Thymus (tissue), 11 donors: ENCODE measurements around the gene MYO18A. TPM values are rescaled to one million over a fixed set of nuclear protein-coding genes. Genes with fewer than 3 reads are reported as not detected.

Source experiments
- DNase-seq, 9 donors: peaks; one replicate each; pipeline ENCODE4 v3.0.0-alpha.2; 2013; ENCODE audit warnings: low spot score in 9 of 9, low read depth in 6 of 9, missing footprints in 1 of 9
- H3K27ac ChIP-seq, 2 donors: one replicate each; pipeline ENCODE4 v1.5.1; 2013; ENCODE audit warnings: control low read depth in 1 of 2, low read depth in 1 of 2, low read length in 1 of 2, mild to moderate bottlenecking in 1 of 2, moderate library complexity in 1 of 2
- H3K27me3 ChIP-seq, 2 donors: one replicate each; pipeline ENCODE4 v1.5.1; 2013; ENCODE audit warnings: low read length in 1 of 2; ENCODE audit not compliant: control insufficient read depth in 2 of 2, insufficient read depth in 1 of 2
- H3K36me3 ChIP-seq, 2 donors: one replicate each; pipeline ENCODE4 v1.5.1; 2013; ENCODE audit warnings: low read length in 1 of 2, mild to moderate bottlenecking in 1 of 2, moderate library complexity in 1 of 2; ENCODE audit not compliant: control insufficient read depth in 2 of 2, insufficient read depth in 2 of 2
- H3K4me1 ChIP-seq, 2 donors: one replicate each; pipeline ENCODE4 v1.5.1; 2013; ENCODE audit warnings: low read length in 2 of 2; ENCODE audit not compliant: control insufficient read depth in 2 of 2, insufficient read depth in 2 of 2
- H3K4me3 ChIP-seq, 2 donors: one replicate each; pipeline ENCODE4 v1.5.1; 2013; ENCODE audit warnings: low read length in 2 of 2, control low read depth in 1 of 2, mild to moderate bottlenecking in 1 of 2
- H3K9me3 ChIP-seq, 2 donors: one replicate each; pipeline ENCODE4 v1.5.1; 2013; ENCODE audit warnings: low read length in 1 of 2, mild to moderate bottlenecking in 1 of 2; ENCODE audit not compliant: control insufficient read depth in 2 of 2, insufficient read depth in 1 of 2
- WGBS: extraction: QIAGEN DNeasy Blood & Tissue Kit; methylation state at CpG from one replicate; pipeline ENCODE4 v1.1.7; 2013; 5-methylcytosine and 5-hydroxymethylcytosine counted together
- polyA plus RNA-seq: library from polyadenylated mRNA; stranded (reverse); fragments of 200-250 nt; gene quantifications from one replicate; pipeline ENCODE4 v1.2.3, GENCODE V29; 2013
- total RNA-seq: library from RNA; stranded (reverse); fragments of 120-200 nt; gene quantifications from one replicate; pipeline ENCODE4 v1.2.4, GENCODE V29; 2013
- donor health status: healthy.

The MYO18A gene
- total and polyA plus RNA-seq, 2 donors: 31.1 to 52.8 TPM

- Histone ChIP-seq H3K9me3 (no peaks in the 10 kb centered on the region), H3K4me3 (no peak overlapping the region), H3K27me3 (peaks cover 0 to 11% of the 10 kb centered on the region in 2 donors), H3K27ac (no peak overlapping the region), H3K36me3 (no peaks in the 10 kb centered on the region), H3K4me1 (peaks cover 0 to 19% of the 10 kb centered on the region in 2 donors)
- 96% methylated on average over 5 of the region's 5 CpGs for WGBS
- no peak for DNase-seq
Measured at GRCh38 chr17:29046473-29046839, 133.7 kb downstream of the MYO18A start.

DNA sequence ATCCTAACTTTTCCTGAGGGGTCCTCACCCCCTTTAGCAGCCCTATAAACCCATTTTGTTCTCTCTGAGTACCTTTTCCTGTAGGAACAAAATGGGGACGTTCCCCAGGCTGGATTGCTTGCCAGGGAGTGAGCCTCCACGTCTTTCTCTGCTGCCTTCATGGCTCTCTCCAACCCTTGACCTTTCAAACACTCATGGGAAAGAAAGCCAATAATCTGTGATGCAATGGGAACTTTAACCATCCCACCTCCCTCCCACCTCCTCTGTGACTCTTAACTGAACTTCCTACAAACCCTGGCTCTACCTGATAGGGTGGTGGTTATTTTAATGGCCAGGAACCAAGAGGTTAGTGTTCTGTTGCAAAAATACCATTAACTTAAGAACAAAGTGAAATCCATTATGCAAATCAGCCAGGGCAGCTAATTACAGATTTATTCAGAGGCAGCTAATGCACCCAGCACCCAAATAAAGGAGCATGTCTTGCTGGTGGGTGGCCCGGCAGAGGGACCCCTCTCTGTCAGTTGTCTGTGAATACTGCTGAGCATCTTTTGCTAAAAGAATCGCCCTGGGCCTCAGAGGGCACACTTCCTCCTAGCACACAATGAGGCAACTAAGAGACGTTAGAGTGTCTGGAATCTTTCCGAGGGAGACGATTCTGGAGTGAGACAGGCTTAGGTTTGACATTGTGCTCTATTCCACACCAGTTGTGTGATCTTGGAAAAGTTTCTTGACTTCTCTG, 134.3 kb downstream of the MYO18A start:
- Histone ChIP-seq H3K4me3 (no peak overlapping the region), H3K36me3 (no peaks in the 10 kb centered on the region), H3K4me1 (peaks cover 0 to 19% of the 10 kb centered on the region in 2 donors), H3K9me3 (no peaks in the 10 kb centered on the region), H3K27me3 (peaks cover 0 to 11% of the 10 kb centered on the region in 2 donors), H3K27ac (no peak overlapping the region)
- WGBS: 89% methylated on average over 7 of the region's 7 CpGs
- no peak for DNase-seq

- Histone ChIP-seq H3K9me3 (no peaks in the 10 kb centered on the region), H3K27ac (no peak overlapping the region), H3K36me3 (no peaks in the 10 kb centered on the region), H3K27me3 (peaks cover 0 to 13% of the 10 kb centered on the region in 2 donors), H3K4me3 (no peak overlapping the region), H3K4me1 (peaks cover 0 to 19% of the 10 kb centered on the region in 2 donors)
- 95% methylated on average over 4 of the region's 4 CpGs for WGBS
- DNase-seq: no peak
Measured at GRCh38 chr17:29045026-29045425, 135.2 kb downstream of the MYO18A start.

DNA sequence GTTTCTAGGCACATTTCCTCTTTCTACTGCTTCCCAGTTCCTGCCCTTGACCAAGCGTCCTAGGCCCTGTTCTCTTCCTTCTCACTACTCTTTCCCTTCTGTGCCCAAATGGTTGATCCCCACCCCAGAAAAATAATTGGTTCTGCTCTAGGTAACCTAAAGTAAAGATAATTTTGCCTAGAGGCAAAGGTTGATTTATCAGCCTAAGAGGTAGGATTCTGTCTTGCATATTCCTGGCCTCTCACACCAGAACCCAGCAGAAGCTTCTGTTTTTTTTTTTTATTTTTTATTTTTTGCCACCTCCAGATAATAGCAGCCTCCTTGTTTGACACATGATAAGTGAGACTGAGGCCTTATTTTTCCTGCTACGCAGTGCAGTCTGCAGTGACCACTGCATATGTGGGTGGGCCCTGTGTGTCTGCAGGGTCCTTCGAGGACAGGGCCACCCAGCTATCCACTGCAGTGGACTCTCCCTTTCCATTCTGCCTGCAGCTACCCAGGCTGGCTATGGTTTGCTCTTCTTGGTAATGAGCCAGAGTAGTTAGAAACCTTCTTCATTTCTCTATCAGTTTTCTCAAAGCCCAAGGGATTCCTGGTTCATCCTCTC, 136.6 kb downstream of the MYO18A start:
- H3K27me3 ChIP-seq: peaks cover 0 to 12% of the 10 kb centered on the region in 2 donors
- WGBS: 92% methylated on average over 3 of the region's 3 CpGs
- no peaks in the 10 kb centered on the region for H3K9me3 ChIP-seq
- peaks cover 0 to 14% of the 10 kb centered on the region in 2 donors for H3K4me1 ChIP-seq
- DNase-seq: peak in 1 of 9 donors; percentile 12
- no peak overlapping the region for H3K27ac ChIP-seq
- H3K36me3 ChIP-seq: no peaks in the 10 kb centered on the region
- no peak overlapping the region for H3K4me3 ChIP-seq

DNA sequence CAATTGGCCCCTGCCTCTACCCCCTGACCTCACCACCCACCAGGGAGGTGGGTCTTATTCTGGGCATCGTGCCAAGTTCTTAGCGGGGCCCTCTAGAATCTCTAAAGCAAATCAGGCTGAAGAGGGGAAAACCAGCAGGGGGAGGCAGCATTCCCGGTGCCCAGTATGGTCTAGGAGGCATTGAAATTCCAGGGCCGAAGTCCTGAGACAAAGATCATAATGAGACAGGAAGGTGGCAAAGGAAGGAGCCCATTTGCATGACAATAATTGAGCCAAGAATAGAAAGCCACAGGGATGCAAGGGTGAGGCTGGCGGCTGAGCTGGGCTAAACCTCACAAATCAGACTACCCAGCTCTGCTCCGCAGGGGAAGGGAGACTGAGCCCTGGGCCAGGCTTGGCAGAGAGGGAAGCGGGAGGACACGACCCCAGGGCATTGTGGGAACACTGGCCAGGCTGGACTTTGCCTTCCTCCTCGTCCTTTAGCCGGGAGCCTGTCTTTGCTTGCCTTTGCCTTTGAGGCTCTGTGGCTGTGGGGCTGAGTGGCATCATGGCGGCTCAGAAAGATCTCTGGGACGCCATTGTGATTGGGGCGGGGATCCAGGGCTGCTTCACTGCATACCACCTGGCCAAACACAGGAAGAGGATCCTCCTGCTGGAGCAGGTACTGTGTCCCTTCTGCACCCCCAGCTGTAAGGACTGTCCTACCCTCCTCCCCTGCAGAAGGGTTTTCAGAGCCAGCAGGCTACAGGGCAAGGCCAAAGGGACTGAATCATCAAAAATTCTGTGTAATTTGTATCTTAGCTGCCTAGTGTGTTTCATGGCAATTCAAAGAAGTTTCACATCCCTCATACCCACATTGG, 137.3 kb downstream of the MYO18A start, which contains the start of gene PIPOX:
Gene PIPOX, plus strand, starts transcription at position 463 of the 860 bp plus-strand sequence. Its CDS starts 85 bp downstream, at position 548.
- Histone ChIP-seq H3K27me3 (peaks cover 0 to 14% of the 10 kb centered on the region in 2 donors), H3K4me3 (no peak within 1 kb of the TSS), H3K9me3 (no peaks in the 10 kb centered on the region), H3K36me3 (no peaks in the 10 kb centered on the region), H3K27ac (peak within 1 kb of the TSS in 1 of 2 donors; percentile 32), H3K4me1 (peaks cover 0 to 10% of the 10 kb centered on the region in 2 donors)
- peak in 1 of 9 donors; percentile 10 for DNase-seq
- 59% methylated on average over 13 of the region's 13 CpGs for WGBS

DNA sequence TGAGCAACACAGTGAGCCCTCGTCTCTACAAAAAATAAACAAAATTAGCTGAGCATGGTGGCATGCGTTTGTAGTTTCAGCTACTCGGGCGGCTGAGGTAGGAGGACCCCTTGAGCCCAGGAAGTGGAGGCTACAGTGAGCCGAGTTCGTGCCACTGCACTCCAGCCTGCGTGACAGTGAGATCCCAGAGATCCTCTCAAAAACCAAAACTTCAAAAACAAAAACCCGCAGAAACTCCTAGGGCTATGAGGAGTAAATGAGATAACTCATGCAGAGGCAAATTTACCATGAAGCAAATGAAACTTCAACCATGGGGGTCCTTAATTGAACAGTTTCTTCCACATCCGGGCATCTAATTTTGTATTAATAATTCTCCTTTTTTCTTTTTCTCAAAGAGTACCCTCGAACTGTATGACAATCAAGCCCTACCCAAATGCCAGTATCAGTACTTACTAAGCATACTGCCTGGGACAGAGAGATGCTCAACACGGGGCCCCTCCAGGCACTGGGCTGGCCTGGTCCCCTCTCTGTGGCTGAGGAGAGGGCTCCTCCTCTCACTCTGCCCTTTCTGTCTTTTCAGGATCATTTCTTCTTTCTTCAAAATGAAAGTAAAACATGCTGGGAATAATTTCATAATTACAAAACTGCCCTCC, 138.0 kb downstream of the MYO18A start:
- Histone ChIP-seq H3K4me3 (no peak overlapping the region), H3K4me1 (peaks cover 0 to 10% of the 10 kb centered on the region in 2 donors), H3K27ac (no peak overlapping the region), H3K9me3 (no peaks in the 10 kb centered on the region), H3K36me3 (no peaks in the 10 kb centered on the region), H3K27me3 (peaks cover 0 to 22% of the 10 kb centered on the region in 2 donors)
- no peak for DNase-seq
- WGBS: 88% methylated on average over 11 of the region's 11 CpGs

GRCh38 chr17:29041571-29041970, 138.6 kb downstream of the MYO18A start:
- H3K27ac ChIP-seq: no peak overlapping the region
- WGBS: 94% methylated on average over 6 of the region's 6 CpGs

GRCh38 chr17:29041091-29041490, 139.1 kb downstream of the MYO18A start:
- WGBS: 96% methylated on average over 2 of the region's 2 CpGs
- H3K4me3 ChIP-seq: no peak overlapping the region
- H3K36me3 ChIP-seq: no peaks in the 10 kb centered on the region
- no peak overlapping the region for H3K27ac ChIP-seq
- H3K4me1 ChIP-seq: peaks cover 0 to 10% of the 10 kb centered on the region in 2 donors
- peaks cover 0 to 29% of the 10 kb centered on the region in 2 donors for H3K27me3 ChIP-seq
- no peak for DNase-seq
- no peaks in the 10 kb centered on the region for H3K9me3 ChIP-seq

More at GRCh38 chr17:29041571-29041970, 138.6 kb downstream of the MYO18A start:
- Histone ChIP-seq H3K27me3 (peaks cover 0 to 26% of the 10 kb centered on the region in 2 donors), H3K36me3 (no peaks in the 10 kb centered on the region), H3K4me1 (peaks cover 0 to 10% of the 10 kb centered on the region in 2 donors), H3K4me3 (no peak overlapping the region), H3K9me3 (no peaks in the 10 kb centered on the region)
- no peak for DNase-seq
